ENCODE data around the gene TCHH. TPM values are rescaled to one million over a fixed set of nuclear protein-coding genes. Genes with fewer than 3 reads are reported as not detected.

The TCHH gene
- total and polyA plus RNA-seq, 4 donors, result 0.05 to 0.33 (median 0.08) TPM

DNA sequence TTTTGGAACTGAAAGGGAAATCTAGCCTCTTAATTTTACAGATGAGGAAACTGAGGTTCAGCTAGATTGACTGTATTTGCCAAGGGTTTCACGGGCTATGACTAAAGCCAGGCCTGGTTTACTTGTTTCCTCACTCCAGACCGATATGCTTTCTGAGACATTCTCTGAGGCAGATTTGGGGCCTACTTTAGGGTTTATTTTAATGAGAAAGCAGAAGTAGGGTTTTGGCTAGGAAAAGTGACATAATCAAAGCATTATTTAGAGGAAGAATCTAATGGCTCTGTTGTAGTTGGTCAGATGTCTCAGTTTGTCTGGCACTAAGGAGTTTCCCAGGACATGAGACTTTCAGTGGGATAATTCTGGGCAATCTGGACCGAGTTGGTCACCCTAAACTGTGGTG, 45.3 kb upstream of the TCHH start (continued):
- TF ChIP-seq, protein P1, sequence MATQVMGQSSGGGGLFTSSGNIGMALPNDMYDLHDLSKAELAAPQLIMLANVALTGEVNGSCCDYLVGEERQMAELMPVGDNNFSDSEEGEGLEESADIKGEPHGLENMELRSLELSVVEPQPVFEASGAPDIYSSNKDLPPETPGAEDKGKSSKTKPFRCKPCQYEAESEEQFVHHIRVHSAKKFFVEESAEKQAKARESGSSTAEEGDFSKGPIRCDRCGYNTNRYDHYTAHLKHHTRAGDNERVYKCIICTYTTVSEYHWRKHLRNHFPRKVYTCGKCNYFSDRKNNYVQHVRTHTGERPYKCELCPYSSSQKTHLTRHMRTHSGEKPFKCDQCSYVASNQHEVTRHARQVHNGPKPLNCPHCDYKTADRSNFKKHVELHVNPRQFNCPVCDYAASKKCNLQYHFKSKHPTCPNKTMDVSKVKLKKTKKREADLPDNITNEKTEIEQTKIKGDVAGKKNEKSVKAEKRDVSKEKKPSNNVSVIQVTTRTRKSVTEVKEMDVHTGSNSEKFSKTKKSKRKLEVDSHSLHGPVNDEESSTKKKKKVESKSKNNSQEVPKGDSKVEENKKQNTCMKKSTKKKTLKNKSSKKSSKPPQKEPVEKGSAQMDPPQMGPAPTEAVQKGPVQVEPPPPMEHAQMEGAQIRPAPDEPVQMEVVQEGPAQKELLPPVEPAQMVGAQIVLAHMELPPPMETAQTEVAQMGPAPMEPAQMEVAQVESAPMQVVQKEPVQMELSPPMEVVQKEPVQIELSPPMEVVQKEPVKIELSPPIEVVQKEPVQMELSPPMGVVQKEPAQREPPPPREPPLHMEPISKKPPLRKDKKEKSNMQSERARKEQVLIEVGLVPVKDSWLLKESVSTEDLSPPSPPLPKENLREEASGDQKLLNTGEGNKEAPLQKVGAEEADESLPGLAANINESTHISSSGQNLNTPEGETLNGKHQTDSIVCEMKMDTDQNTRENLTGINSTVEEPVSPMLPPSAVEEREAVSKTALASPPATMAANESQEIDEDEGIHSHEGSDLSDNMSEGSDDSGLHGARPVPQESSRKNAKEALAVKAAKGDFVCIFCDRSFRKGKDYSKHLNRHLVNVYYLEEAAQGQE (IDR thresholded peaks at IDR 0.05), result no peak

DNA sequence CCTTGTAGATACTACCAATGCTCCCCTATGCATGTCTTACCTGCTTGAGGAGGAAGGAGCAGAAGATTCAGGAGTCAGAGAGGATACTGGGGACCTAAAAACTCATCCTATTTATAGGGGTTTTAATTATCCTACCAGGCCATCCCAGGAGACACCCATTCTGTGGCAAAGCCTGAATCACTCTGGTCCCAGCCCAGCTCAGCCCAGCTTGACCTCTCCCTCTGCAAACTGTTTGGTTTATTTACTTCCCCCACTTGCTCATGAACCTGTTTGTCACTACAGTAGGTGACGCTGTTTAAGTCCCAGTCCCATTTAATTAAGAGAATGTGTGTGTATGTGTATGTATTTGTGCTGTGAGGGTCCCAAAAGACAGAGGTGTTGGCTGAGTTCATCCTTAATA, 43.9 kb upstream of the TCHH start, which contains the start of gene RPTN:
Gene RPTN, minus strand, starts transcription at position 85 of the 400 bp plus-strand sequence. CDS start 1,339 bp downstream, outside the sequence.
- no peak within 1 kb of the TSS for H3K27ac ChIP-seq (ENCODE audit: low read depth in 1 of 2, low read length in 2 of 2)
- WGBS, result 74% methylated on average over 1 of the region's 1 CpG
- H3K27me3 ChIP-seq (ENCODE audit: control insufficient read depth in 4 of 4, insufficient read depth in 4 of 4, low read length in 3 of 4), result peaks cover 0 to 2% (median 0%) of the 10 kb centered on the region in 4 donors
- no peak within 1 kb of the TSS for H3K9ac ChIP-seq (ENCODE audit: low read depth in 1 of 2, low read length in 2 of 2)
- no peak within 1 kb of the TSS for H3K4me3 ChIP-seq (ENCODE audit: low read depth in 1 of 3, low read length in 3 of 3)
- H3K36me3 ChIP-seq (ENCODE audit: control insufficient read depth in 4 of 4, insufficient read depth in 3 of 4, low read depth in 1 of 4, low read length in 3 of 4), result no peaks in the 10 kb centered on the region
- no peaks in the 10 kb centered on the region for H3K9me3 ChIP-seq (ENCODE audit: control insufficient read depth in 4 of 4, low read length in 3 of 4)
- TF ChIP-seq FOXA2 (IDR thresholded peaks at IDR 0.05), result no peak
- no peak for TF ChIP-seq FOXA1 (IDR thresholded peaks at IDR 0.05)
- TF ChIP-seq, protein P1 (IDR thresholded peaks at IDR 0.05), result no peak
- no peak for DNase-seq (ENCODE audit: low spot score)
- H3K4me1 ChIP-seq (ENCODE audit: control insufficient read depth in 4 of 4, insufficient read depth in 4 of 4, low read length in 3 of 4), result no peaks in the 10 kb centered on the region

- H3K4me3 ChIP-seq (ENCODE audit: low read depth in 1 of 3, low read length in 3 of 3), result no peak overlapping the region
- peaks cover 0 to 2% (median 0%) of the 10 kb centered on the region in 4 donors for H3K27me3 ChIP-seq (ENCODE audit: control insufficient read depth in 4 of 4, insufficient read depth in 4 of 4, low read length in 3 of 4)
- no peaks in the 10 kb centered on the region for H3K4me1 ChIP-seq (ENCODE audit: control insufficient read depth in 4 of 4, insufficient read depth in 4 of 4, low read length in 3 of 4)
- 85% methylated on average over 3 of the region's 3 CpGs for WGBS
- H3K27ac ChIP-seq (ENCODE audit: low read depth in 1 of 2, low read length in 2 of 2), result no peak overlapping the region
- H3K9me3 ChIP-seq (ENCODE audit: control insufficient read depth in 4 of 4, low read length in 3 of 4), result no peaks in the 10 kb centered on the region
- H3K9ac ChIP-seq (ENCODE audit: low read depth in 1 of 2, low read length in 2 of 2), result no peak overlapping the region
- no peak for DNase-seq (ENCODE audit: low spot score)
- no peaks in the 10 kb centered on the region for H3K36me3 ChIP-seq (ENCODE audit: control insufficient read depth in 4 of 4, insufficient read depth in 3 of 4, low read depth in 1 of 4, low read length in 3 of 4)
- TF ChIP-seq RXRA (IDR thresholded peaks at IDR 0.05), result no peak
- no peak for TF ChIP-seq NR2F2 (IDR thresholded peaks at IDR 0.05)
- TF ChIP-seq EGR1 (IDR thresholded peaks at IDR 0.05; ENCODE audit: low read depth in 2 of 2), result no peak
Observed at GRCh38 chr1:152153996-152154395, 38.8 kb upstream of the TCHH start.

GRCh38 chr1:152151646-152152045, 36.4 kb upstream of the TCHH start:
- Histone ChIP-seq H3K9ac (ENCODE audit: low read depth in 1 of 2, low read length in 2 of 2) (no peak overlapping the region), H3K9me3 (ENCODE audit: control insufficient read depth in 4 of 4, low read length in 3 of 4) (peaks cover 0 to 5% (median 2%) of the 10 kb centered on the region in 4 donors), H3K4me3 (ENCODE audit: low read depth in 1 of 3, low read length in 3 of 3) (no peak overlapping the region), H3K4me1 (ENCODE audit: control insufficient read depth in 4 of 4, insufficient read depth in 4 of 4, low read length in 3 of 4) (no peaks in the 10 kb centered on the region), H3K27ac (ENCODE audit: low read depth in 1 of 2, low read length in 2 of 2) (no peak overlapping the region), H3K27me3 (ENCODE audit: control insufficient read depth in 4 of 4, insufficient read depth in 4 of 4, low read length in 3 of 4) (no peaks in the 10 kb centered on the region), H3K36me3 (ENCODE audit: control insufficient read depth in 4 of 4, insufficient read depth in 3 of 4, low read depth in 1 of 4, low read length in 3 of 4) (no peaks in the 10 kb centered on the region)
- no peak for TF ChIP-seq YY1 (IDR thresholded peaks at IDR 0.05)
- TF ChIP-seq, protein P2, sequence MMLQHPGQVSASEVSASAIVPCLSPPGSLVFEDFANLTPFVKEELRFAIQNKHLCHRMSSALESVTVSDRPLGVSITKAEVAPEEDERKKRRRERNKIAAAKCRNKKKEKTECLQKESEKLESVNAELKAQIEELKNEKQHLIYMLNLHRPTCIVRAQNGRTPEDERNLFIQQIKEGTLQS (IDR thresholded peaks at IDR 0.05), result no peak
- WGBS, result 77% methylated on average over 2 of the region's 2 CpGs
- no peak for DNase-seq (ENCODE audit: low spot score)

Data from liver (tissue), 9 donors.